Neural cell (in vitro differentiated cells): ENCODE measurements around the gene GLIS2.

Experiments
- CTCF ChIP-seq: fragments of 450-650 bp; IDR thresholded peaks from 2 replicates; pipeline ENCODE4 v1.5.1; 2014; ENCODE audit warnings: antibody characterized with exemption, mild to moderate bottlenecking, moderate library complexity; ENCODE audit not compliant: poor library complexity, severe bottlenecking
- EP300 ChIP-seq: fragments of 450-650 bp; conservative IDR thresholded peaks from 2 replicates; pipeline ENCODE4 v1.6.1; 2014; ENCODE audit warnings: antibody characterized with exemption, mild to moderate bottlenecking, moderate library complexity; ENCODE audit not compliant: poor library complexity, severe bottlenecking
- SMC3 ChIP-seq: fragments of 450-650 bp; conservative IDR thresholded peaks from 2 replicates; pipeline ENCODE4 v1.6.1; 2014; ENCODE audit warnings: antibody characterized with exemption, mild to moderate bottlenecking, moderate library complexity; ENCODE audit not compliant: poor library complexity

- TF ChIP-seq EP300 (no peak), SMC3 (no peak), CTCF (no peak)
Observed at GRCh38 chr16:4298761-4299522, 16.9 kb upstream of the GLIS2 start.
